Fibroblast of villous mesenchyme (primary cell): Measurements from ENCODE around the gene VIPR1. TPM values are rescaled to one million over a fixed set of nuclear protein-coding genes. Genes with fewer than 3 reads are reported as not detected.
A peak's percentile ranks its signal among the peaks of the same experiment; 100 is the strongest.

ENCODE experiments used
- DNase-seq: peaks from one replicate; pipeline ENCODE4 v3.0.0-alpha.2; 2010; ENCODE audit warnings: low read depth
- H3K4me3 ChIP-seq: 2 replicates; pipeline ENCODE4 v1.5.1; 2011; ENCODE audit warnings: low read depth, mild to moderate bottlenecking, low read length
- total RNA-seq: library from RNA; depleted of rRNA; stranded (reverse); fragments of >200 nt; gene quantifications from 2 replicates; pipeline ENCODE4 v1.2.3, GENCODE V29; 2012
- TF ChIP-seq, protein P1 (sequence below): IDR thresholded peaks from 2 replicates; pipeline ENCODE4 v1.5.1; 2012; ENCODE audit warnings: low read depth, mild to moderate bottlenecking, low read length; ENCODE audit not compliant: insufficient read depth

Gene VIPR1
- total RNA-seq, 1 donor, result not detected

DNA sequence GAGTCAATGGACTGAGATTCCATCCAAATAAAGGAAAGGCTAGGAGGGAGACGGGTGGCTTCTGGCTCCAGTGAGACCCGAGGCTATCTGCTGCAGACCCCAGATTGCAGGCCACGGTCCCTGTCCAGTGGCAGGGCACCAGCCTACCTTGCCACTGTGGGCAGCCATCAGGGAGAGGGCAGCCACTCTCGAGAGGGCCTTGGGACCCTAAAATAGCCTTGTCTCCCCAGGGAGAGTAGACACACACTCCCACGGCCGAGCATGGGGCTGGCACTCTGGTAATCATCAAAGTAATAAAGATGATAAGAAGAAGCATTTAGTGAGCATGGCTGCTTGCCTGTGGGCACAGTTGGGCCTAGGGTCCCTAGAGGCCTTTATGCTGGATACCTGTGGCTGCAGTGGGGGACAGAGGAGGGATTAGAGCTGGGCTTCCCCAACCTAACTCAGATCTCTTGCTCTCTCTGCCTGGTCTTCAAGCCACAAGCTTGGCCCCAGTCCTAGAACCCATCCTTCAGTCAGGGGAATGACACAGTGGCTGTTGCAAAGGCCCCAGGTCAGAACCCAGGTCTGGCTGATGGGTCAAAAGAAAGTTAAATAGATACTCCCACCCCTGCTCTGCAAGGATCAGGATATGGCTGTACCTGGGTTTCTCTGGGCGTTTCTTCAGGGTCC lies 9.2 kb upstream of the VIPR1 start:
- H3K4me3 ChIP-seq, result no peak overlapping the region
- no peak for DNase-seq
- TF ChIP-seq, protein P1, sequence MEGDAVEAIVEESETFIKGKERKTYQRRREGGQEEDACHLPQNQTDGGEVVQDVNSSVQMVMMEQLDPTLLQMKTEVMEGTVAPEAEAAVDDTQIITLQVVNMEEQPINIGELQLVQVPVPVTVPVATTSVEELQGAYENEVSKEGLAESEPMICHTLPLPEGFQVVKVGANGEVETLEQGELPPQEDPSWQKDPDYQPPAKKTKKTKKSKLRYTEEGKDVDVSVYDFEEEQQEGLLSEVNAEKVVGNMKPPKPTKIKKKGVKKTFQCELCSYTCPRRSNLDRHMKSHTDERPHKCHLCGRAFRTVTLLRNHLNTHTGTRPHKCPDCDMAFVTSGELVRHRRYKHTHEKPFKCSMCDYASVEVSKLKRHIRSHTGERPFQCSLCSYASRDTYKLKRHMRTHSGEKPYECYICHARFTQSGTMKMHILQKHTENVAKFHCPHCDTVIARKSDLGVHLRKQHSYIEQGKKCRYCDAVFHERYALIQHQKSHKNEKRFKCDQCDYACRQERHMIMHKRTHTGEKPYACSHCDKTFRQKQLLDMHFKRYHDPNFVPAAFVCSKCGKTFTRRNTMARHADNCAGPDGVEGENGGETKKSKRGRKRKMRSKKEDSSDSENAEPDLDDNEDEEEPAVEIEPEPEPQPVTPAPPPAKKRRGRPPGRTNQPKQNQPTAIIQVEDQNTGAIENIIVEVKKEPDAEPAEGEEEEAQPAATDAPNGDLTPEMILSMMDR, result no peak

DNA sequence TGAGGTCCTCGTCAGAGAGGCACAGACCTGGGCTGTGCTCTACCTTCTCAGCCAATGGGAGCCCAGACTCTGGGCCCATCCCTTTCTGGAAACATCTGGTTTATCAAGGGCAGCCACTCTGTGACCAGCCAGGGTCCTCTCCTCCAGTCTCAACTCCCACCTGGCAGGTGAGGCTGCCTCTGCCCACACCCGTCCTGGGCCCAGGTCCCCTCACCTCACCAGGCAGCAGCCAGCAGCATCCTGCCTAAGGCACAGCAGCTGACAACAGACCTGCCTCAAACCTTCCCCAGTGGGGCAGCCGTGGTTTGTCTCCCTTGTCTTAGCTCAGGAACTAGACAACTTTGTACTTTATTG lies 8.7 kb upstream of the VIPR1 start:
- TF ChIP-seq, protein P1, result no peak
- no peak for DNase-seq
- H3K4me3 ChIP-seq, result no peak overlapping the region

DNA sequence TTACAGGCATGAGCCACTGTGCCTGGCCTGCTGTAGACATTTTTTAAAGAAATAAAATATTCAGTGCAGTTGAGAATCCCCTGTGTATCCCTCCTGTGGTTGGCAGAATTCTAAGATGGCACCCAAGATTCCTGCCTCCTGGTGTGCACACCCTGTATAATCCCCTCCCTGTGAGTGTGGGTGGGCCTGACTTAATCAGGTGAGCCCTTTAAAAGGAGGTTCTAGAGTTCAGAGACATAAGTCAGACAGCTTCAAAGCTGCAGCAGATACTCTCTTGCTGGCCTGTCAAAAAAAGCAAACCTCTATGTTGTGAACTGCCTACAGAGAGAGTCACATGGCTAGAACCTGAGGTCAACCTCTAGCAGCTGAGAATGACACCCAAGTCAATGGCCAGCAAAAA lies 7.0 kb upstream of the VIPR1 start:
- H3K4me3 ChIP-seq, result no peak overlapping the region
- TF ChIP-seq, protein P1, result no peak
- DNase-seq, result no peak

DNA sequence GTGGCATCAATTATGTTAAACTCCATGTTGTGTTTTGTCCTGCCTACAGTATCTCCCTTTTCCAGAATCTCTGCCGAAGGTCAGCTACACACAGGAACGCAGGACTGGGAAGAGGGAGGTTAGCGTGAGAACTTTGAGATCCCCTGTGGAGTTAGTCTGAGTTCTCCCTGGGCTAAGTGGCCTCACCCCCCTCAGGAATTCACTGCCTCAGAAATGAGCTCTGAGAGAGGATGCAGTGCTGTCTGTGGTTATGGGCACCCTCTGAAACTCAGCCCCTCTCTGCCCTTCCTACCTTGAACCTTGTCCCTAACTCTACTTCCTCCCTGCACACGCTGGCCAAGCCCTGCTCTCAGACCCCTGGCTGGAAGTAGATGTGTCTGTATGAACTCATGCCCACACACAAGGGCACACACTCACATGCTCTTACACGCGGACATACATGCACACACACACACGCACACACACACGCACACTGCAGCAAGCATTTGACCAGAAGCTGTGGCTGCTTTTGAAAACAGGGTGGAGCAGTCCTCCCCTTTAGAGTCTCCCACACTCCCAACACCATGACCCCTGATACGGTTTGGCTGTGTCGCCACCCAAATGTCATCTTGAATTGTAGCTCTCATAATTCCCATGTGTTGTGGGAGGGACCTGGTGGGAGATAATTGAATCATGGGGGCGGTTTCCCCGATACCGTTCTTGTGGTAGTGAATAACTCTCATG lies 5.3 kb upstream of the VIPR1 start:
- DNase-seq, result peak; percentile 23
- TF ChIP-seq, protein P1, result no peak
- no peak overlapping the region for H3K4me3 ChIP-seq

DNA sequence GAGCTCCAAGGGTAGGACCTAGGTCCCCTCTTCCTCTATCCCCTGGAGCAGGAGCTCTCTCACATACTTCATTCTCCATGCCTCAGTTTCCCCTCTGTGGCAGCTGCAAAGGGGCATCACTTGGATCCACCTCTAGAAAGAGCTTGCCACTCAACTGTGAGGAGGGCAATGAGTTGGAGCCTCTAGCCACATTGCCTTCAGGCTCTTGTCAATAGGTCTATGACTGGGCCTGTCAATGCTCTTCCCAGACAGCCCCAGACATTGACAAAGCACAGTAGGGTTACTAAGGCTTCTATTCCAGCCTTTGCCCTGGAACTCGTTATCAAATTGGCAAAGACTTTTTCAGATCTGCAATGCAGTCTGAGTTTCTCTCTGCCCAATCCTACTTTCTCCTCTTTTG lies 4.4 kb upstream of the VIPR1 start:
- DNase-seq, result no peak
- TF ChIP-seq, protein P1, result no peak
- H3K4me3 ChIP-seq, result no peak overlapping the region

DNA sequence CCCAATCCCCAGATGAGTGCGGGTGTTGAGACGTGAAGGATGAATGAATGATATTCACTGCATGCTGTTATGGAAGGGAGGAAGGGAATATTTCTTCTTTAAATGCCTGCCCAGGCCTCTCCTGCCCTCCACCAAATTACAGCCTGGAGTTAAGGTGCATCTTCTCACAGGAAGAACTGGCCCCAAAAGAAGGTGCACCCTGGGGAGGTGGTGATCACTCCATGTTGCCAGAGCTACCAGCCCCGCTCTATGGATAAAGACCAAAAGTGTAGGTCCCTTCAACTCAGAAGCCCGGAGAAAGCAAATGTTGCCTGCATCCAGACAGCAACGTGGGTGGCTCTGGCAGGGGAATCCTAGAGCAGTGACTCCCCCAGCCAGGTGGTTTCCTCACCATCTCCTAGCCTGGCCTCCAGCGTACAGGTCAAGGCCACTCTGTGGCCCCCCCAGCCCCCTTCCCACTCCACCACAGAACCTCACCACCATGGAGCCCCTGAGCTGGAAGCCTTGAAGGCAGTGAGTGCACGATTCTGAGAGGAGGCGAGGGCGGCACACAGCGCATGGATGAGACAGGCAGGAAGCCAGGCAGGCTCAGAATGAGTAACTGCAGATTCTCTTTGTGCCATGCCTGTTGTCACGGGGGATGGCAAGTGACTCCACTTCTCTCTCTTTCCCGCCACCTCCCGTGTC lies 3.5 kb upstream of the VIPR1 start:
- TF ChIP-seq, protein P1, result no peak

More for the DNA sequence above, 3.5 kb upstream of the VIPR1 start:
- DNase-seq, result no peak
- no peak overlapping the region for H3K4me3 ChIP-seq
